Stimulated activated effector memory CD8-positive, alpha-beta T cell treated with anti-CD3 and anti-CD28 coated beads, Interleukin-12 subunit alpha, Interleukin-12 subunit beta, amount 100 ng/mL, for 72 hours (primary cell): ENCODE results near the gene ANTXR1.

ENCODE experiments used
- ATAC-seq: fragments of 150-1000 bp; cut with Tn5 transposase; 2 replicates; pipeline ENCODE4 v1.10.0; 2021
- DNase-seq, 2 donors: peaks; one replicate each; pipeline ENCODE4 v3.0.0; 2021 to 2022; ENCODE audit warnings: low spot score in 2 of 2
- H3K27ac Mint-ChIP-seq: one replicate; pipeline ENCODE4 v1.8.0; 2022; ENCODE audit warnings: mild to moderate bottlenecking, mixed read lengths
- H3K36me3 Mint-ChIP-seq: one replicate; pipeline ENCODE4 v1.8.0; 2022; ENCODE audit warnings: mild to moderate bottlenecking, mixed read lengths
- H3K4me1 Mint-ChIP-seq: one replicate; pipeline ENCODE4 v1.8.0; 2022; ENCODE audit warnings: mixed read lengths
- H3K4me3 Mint-ChIP-seq: one replicate; pipeline ENCODE4 v1.8.0; 2022; ENCODE audit warnings: mild to moderate bottlenecking, mixed read lengths
- H3K9me3 Mint-ChIP-seq: one replicate; pipeline ENCODE4 v1.8.0; 2022; ENCODE audit warnings: mixed read lengths

The ANTXR1 gene

DNA sequence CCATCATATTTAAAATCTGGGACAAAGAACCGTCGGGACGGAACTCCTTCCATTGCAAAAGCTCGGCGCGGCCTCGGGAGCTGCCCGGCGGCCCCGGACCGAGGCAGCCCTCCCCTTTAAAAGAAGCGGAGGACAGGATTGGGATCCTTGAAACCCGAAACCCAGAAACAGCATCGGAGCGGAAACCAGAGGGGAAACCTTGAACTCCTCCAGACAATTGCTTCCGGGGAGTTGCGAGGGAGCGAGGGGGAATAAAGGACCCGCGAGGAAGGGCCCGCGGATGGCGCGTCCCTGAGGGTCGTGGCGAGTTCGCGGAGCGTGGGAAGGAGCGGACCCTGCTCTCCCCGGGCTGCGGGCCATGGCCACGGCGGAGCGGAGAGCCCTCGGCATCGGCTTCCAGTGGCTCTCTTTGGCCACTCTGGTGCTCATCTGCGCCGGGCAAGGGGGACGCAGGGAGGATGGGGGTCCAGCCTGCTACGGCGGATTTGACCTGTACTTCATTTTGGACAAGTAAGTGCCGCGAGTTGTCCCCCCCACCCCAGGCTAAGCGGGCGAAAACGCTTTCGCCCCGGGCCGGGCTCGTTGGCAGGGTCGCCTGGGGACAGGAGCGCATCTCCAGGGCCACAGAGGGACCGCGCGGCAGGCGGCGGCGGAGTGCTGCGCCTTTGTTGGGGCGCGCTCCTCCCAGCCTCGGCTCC, at the start of gene ANTXR1:
Gene ANTXR1 (plus strand): TSS at position 38 of the 698 bp plus-strand sequence. CDS start 321 bp downstream, at position 359.
- DNase-seq: peak in 1 of 2 donors; percentile 58
- H3K9me3 Mint-ChIP-seq: no peaks in the 10 kb centered on the region
- H3K36me3 Mint-ChIP-seq: no peaks in the 10 kb centered on the region
- peak within 1 kb of the TSS; percentile 71 for H3K4me3 Mint-ChIP-seq
- peaks cover 19% of the 10 kb centered on the region for H3K4me1 Mint-ChIP-seq
- ATAC-seq: peak; percentile 64
- peak within 1 kb of the TSS; percentile 38 for H3K27ac Mint-ChIP-seq

DNA sequence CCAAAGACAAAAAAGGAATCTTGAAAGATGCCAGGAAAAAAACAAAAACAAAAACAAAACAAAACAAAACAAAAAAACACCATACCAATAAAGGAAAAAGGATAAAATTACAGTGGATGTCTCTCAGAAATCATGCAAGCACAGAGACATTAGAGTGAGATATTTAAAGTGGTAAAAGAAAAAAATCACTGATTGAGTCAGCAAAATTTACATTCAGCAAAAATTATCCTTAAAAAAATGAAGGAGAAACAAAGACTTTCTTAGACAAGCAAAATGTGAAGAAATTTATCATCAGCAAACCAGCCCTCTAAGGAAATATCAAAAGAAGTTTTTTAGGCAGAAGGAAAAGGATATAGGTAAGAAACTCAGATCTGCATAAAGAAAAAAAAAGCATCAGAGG, 48.7 kb upstream of the ANTXR1 start:
- no peaks in the 10 kb centered on the region for H3K36me3 Mint-ChIP-seq
- no peak overlapping the region for H3K4me3 Mint-ChIP-seq
- no peak overlapping the region for H3K27ac Mint-ChIP-seq
- no peak for DNase-seq
- H3K4me1 Mint-ChIP-seq: no peaks in the 10 kb centered on the region
- no peaks in the 10 kb centered on the region for H3K9me3 Mint-ChIP-seq
- no peak for ATAC-seq

DNA sequence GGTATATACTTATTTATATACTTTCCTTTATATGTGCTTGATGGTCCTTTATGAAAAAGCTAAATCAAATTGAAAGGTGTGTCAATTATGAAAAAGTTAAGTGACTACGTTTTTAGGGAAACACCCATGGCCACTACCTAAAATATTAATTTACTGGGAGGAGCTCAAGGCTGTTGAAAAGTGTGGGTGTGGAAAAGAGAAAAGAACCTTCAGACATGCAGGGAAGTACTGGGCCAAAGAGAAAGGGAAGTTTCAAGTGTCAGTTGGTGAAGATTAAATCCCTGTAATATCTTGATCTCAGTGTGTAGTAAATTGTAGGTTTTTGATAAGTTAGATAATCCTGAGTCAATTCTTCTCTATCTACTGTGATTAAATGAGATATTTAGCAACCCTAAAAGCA, 44.8 kb upstream of the ANTXR1 start:
- DNase-seq (no peak), ATAC-seq (no peak)
- H3K27ac Mint-ChIP-seq: no peak overlapping the region
- H3K4me1 Mint-ChIP-seq: no peaks in the 10 kb centered on the region
- no peak overlapping the region for H3K4me3 Mint-ChIP-seq
- no peaks in the 10 kb centered on the region for H3K36me3 Mint-ChIP-seq
- H3K9me3 Mint-ChIP-seq: no peaks in the 10 kb centered on the region

DNA sequence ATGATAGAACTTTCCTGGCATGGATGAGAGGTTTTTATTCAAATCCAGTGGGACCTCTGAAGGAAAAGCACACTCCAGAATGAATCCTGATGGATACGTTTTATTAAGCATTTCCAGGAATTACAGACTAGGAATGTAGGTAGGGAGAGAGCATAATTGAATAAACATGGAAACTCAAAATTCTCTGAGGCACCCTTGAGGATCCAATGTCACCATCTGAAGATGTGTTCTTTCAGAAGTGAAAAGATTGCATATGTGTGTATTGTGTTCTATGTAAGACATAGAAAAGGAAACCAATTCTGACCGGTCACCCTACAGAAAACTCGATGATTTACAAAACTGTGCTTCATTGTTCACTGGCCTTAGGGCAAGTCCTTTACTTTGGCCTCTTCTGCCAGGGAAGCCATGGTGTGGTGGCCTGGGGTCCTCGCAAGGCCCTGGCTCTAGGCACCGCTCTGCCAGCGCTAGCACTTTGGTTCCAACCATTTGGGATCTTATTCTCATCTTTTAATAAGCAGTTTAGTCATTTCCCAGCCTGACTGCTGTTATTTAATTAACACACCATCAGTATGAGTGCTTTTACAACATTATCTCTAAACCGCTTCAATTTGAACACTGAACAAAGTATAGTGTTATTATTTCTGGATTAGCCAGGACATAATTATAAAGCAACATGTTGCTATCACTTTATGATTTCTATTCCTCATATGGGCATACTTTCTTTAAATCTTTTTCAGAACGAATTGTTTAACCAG, 43.1 kb upstream of the ANTXR1 start:
- no peaks in the 10 kb centered on the region for H3K36me3 Mint-ChIP-seq
- H3K4me1 Mint-ChIP-seq: no peaks in the 10 kb centered on the region
- no peak overlapping the region for H3K27ac Mint-ChIP-seq
- ATAC-seq: no peak
- no peak overlapping the region for H3K4me3 Mint-ChIP-seq
- no peaks in the 10 kb centered on the region for H3K9me3 Mint-ChIP-seq
- DNase-seq: no peak

DNA sequence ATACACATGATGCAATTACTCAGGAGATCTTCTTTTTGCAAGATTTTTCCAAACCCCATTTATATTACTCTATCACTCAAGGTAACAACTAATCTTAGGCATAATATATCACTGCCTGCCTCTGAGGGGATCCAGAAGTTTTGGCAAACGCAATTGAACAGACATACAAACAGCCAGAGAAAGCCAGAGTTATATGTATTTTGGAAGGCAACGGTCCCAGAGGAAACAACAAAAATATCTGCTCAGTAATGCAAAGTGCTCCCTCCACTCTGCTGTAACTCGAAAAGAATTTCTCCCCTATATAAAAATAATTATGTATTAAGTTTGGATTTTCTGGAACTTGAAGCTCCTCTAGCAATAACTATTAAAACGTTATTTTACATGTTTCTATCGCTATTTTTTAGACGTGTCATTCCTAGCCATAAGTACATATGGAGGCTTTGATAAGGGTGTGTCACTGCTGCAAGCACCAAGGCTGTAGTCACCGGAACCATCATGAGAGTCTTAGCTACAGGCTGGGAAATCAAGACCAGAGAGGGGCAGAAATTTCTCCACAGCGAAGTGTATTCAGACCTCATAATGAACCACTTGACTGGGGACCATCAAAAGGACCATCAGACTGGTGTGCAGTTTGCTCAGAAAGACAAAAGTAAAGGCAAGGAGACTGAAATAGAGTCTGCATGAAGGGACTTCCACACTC, 42.3 kb upstream of the ANTXR1 start:
- ATAC-seq: no peak
- no peak overlapping the region for H3K27ac Mint-ChIP-seq
- no peak for DNase-seq
- no peak overlapping the region for H3K4me3 Mint-ChIP-seq
- no peaks in the 10 kb centered on the region for H3K36me3 Mint-ChIP-seq
- H3K9me3 Mint-ChIP-seq: no peaks in the 10 kb centered on the region
- H3K4me1 Mint-ChIP-seq: no peaks in the 10 kb centered on the region

DNA sequence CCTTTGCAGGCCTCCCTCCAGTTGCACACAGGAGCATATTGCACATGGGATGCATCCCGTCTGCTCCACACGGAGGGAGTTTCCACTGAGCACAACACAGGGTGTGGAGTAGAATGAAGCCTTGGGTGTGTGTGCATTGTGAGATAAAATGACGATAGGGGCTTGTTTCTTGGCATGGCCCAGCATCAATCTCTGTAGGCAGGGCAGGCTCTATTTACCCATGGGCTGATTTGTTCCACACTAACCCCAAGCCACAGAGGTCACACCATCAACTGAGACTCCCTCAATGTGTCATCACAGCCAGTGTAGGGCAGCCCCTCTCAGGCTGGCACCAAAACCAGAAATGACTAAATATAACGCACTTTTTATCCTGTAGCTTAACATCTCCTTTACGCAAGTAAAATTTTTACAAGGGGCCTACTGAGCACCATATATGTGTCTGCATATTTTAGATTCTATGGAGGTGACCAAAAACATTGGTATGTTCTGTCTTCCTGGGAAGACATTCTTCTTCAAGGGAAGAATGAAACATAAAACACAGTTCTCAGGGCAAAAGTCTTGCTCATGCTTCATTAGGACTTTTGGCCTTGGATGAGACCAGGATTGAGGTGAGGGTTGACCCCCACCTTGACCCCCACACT, 41.3 kb upstream of the ANTXR1 start:
- DNase-seq (peak; percentile 8 to 58), ATAC-seq (peak; percentile 100)
- H3K4me3 Mint-ChIP-seq: no peak overlapping the region
- no peak overlapping the region for H3K27ac Mint-ChIP-seq
- no peaks in the 10 kb centered on the region for H3K36me3 Mint-ChIP-seq
- no peaks in the 10 kb centered on the region for H3K4me1 Mint-ChIP-seq
- no peaks in the 10 kb centered on the region for H3K9me3 Mint-ChIP-seq

DNA sequence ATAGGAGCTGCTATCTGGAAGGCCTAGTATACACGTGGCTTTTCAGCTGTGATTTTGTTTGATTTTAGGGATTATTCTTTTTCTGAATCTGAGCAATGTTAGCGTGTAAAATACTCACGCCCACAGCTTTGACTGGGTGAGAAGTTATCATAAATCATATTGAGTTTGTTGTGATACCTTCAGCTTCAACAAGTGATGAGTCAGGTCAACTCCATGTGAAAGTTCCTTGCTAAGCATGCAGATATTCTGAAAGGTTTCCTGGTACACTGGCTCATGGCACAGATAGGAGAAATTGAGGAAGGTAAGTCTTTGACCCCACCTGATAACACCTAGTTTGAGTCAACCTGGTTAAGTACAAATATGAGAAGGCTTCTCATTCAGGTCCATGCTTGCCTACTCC, 38.7 kb upstream of the ANTXR1 start, which contains the start of gene GKN1:
Gene GKN1 (plus strand): TSS at position 386 of the 400 bp plus-strand sequence. CDS start 42 bp downstream, outside the sequence.
- no peak for DNase-seq
- ATAC-seq: no peak
- no peaks in the 10 kb centered on the region for H3K4me1 Mint-ChIP-seq
- H3K9me3 Mint-ChIP-seq: no peaks in the 10 kb centered on the region
- H3K36me3 Mint-ChIP-seq: no peaks in the 10 kb centered on the region
- no peak within 1 kb of the TSS for H3K4me3 Mint-ChIP-seq
- H3K27ac Mint-ChIP-seq: no peak within 1 kb of the TSS

DNA sequence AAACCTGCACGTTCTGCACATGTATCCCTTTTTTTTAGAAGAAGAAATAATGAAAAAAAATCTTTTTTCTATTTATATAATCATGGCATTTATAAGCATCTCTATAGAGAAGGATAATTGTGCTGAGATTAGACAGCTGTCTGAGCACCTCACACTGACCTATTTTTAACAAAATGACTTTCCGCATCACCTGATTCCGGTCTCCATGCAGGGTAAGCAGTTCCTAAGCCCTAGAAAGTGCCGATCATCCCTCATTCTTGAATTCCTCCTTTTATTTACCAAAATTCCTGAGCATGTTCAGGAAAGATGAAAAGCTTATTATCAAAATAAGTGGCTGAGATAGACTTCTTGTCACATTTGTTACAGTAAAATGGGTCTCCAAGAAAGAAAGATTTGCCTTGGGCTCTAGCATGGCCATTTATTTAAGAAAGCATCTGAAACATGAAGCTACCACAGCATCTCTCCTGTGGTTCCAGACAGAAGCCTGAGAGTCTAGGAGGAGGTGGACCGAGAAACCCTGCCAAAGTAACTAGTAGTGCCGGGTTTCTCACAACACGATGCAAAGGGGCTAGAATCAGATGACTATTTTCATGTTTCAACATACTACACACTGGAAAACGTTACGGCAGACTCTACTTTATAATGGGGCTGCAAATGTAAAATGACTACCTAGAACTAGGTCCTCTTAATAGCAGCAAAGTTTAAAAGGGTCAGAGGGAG, 37.9 kb upstream of the ANTXR1 start:
- Mint-ChIP-seq H3K36me3 (no peaks in the 10 kb centered on the region), H3K9me3 (no peaks in the 10 kb centered on the region), H3K27ac (no peak overlapping the region), H3K4me3 (no peak overlapping the region), H3K4me1 (no peaks in the 10 kb centered on the region)
- ATAC-seq (no peak), DNase-seq (no peak)

DNA sequence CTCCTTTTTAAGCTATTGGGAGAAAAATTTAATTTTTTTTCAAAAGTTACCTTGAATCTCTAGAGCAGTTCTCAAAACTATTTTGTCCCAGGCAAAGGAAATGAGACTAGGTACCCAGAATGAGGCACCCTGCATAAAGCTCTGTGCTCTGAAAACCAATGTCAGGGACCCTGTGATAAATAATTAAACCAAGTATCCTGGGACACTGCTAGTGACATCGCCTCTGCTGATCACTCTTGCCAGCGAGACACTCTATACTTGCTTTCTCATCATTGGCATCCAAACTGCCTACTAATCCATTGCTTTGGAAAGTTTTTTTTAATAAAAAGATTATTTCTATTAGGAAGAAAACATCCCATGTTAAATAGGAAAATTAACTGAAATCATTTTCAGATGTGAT, 37.1 kb upstream of the ANTXR1 start:
- ATAC-seq: no peak
- H3K36me3 Mint-ChIP-seq: no peaks in the 10 kb centered on the region
- DNase-seq: no peak
- H3K27ac Mint-ChIP-seq: no peak overlapping the region
- no peaks in the 10 kb centered on the region for H3K9me3 Mint-ChIP-seq
- H3K4me1 Mint-ChIP-seq: no peaks in the 10 kb centered on the region
- H3K4me3 Mint-ChIP-seq: no peak overlapping the region

DNA sequence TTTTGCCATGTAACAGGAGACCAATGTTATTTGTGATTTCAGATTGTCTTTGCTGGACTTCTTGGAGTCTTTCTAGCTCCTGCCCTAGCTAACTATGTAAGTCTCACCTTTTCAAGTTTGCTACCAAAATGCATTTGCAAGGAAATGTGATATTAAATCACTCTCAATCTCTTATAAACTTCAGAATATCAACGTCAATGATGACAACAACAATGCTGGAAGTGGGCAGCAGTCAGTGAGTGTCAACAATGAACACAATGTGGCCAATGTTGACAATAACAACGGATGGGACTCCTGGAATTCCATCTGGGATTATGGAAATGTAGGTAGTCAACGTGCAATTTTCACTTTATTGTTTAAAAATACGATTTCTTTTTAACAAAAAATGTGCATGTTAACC, 35.5 kb upstream of the ANTXR1 start:
- Mint-ChIP-seq H3K4me1 (no peaks in the 10 kb centered on the region), H3K4me3 (no peak overlapping the region), H3K36me3 (no peaks in the 10 kb centered on the region)

DNA sequence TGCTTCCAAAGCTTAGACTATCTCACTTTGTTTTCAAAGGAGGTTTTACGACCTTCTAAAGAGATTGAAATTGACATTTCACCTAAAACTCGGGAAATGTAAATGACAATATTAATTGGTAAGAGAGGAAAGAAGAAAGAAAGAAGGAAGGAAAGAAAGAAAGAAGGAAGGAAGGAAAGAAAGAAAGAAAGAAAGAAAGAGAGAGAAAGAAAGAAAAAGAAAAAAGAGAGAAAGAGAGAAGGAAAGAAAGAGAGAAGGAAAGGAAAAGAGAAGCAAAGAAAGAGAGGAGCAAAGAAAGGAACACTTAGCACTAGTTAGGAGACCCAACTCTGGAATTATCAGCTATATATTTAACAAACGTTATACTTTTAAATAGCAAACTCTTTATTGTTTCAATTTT, 34.9 kb upstream of the ANTXR1 start:
- no peaks in the 10 kb centered on the region for H3K4me1 Mint-ChIP-seq
- no peaks in the 10 kb centered on the region for H3K9me3 Mint-ChIP-seq

More for the DNA sequence above, 35.5 kb upstream of the ANTXR1 start:
- Mint-ChIP-seq H3K9me3 (no peaks in the 10 kb centered on the region), H3K27ac (no peak overlapping the region)
- DNase-seq: no peak
- no peak for ATAC-seq

DNA sequence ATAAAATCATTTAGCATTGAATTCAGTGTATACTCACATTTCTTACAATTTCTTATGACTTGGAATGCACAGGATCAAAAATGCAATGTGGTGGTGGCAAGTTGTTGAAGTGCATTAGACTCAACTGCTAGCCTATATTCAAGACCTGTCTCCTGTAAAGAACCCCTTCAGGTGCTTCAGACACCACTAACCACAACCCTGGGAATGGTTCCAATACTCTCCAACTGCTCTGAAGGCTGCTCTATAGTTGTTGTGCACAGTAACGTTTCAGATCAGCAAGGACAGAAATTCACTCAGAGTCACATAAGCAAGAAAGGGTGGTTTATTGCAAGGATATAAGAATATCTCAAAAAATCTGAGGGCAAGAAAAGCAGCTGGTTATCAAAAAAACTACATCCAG, 32.0 kb upstream of the ANTXR1 start:
- Mint-ChIP-seq H3K9me3 (no peaks in the 10 kb centered on the region), H3K36me3 (no peaks in the 10 kb centered on the region), H3K4me1 (no peaks in the 10 kb centered on the region), H3K27ac (no peak overlapping the region), H3K4me3 (no peak overlapping the region)
- DNase-seq (no peak), ATAC-seq (no peak)

More for the DNA sequence above, 34.9 kb upstream of the ANTXR1 start:
- no peak for ATAC-seq
- no peak overlapping the region for H3K27ac Mint-ChIP-seq
- no peak for DNase-seq
- H3K36me3 Mint-ChIP-seq: no peaks in the 10 kb centered on the region
- no peak overlapping the region for H3K4me3 Mint-ChIP-seq

DNA sequence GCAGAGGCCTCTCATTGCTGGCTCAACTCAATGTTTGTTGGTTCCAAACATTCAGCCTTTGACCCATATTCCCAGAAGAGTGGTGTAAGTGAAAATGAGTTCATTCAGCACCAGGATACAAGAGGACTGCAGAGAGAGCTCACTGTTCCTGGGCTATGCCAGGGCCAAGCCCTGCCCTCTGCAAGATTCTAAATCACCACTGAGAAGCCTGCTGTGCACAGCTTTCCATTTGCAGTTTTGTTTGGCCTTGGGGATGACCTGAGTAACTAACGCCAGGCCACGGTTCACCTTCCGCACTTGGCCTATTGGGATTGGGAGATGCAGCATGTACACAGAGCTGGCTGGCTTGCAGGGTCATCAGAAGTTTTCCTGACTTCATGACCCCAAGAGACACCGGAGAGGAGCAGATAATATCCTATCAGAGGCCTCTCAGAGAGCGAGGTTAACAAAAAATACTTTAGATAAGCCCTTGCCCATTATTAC, 25.9 kb upstream of the ANTXR1 start:
- ATAC-seq (no peak), DNase-seq (no peak)
- H3K27ac Mint-ChIP-seq: no peak overlapping the region
- H3K4me1 Mint-ChIP-seq: no peaks in the 10 kb centered on the region
- H3K36me3 Mint-ChIP-seq: no peaks in the 10 kb centered on the region
- no peak overlapping the region for H3K4me3 Mint-ChIP-seq
- H3K9me3 Mint-ChIP-seq: no peaks in the 10 kb centered on the region

DNA sequence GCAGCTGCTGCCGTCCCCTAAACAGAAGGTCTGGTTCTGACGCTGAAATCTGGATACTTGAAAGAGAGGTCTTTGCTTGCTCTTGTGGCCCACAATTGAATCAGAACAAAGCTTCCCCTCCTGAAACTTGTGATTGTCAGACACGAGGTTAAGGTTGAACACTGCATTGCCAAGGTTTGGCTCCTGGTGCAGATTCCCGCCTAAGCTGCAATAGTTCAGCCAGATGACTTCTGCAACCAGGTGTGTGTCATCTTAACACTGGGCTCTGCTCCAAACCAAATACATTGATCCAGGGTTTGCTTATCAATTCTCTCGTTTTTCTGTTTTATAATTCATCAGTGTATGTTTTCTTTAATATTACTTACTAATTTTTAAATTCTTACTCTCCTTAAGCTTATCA, 23.9 kb upstream of the ANTXR1 start:
- no peaks in the 10 kb centered on the region for H3K36me3 Mint-ChIP-seq
- no peaks in the 10 kb centered on the region for H3K4me1 Mint-ChIP-seq
- H3K27ac Mint-ChIP-seq: no peak overlapping the region
- ATAC-seq: no peak
- DNase-seq: no peak
- H3K9me3 Mint-ChIP-seq: no peaks in the 10 kb centered on the region
- H3K4me3 Mint-ChIP-seq: no peak overlapping the region

DNA sequence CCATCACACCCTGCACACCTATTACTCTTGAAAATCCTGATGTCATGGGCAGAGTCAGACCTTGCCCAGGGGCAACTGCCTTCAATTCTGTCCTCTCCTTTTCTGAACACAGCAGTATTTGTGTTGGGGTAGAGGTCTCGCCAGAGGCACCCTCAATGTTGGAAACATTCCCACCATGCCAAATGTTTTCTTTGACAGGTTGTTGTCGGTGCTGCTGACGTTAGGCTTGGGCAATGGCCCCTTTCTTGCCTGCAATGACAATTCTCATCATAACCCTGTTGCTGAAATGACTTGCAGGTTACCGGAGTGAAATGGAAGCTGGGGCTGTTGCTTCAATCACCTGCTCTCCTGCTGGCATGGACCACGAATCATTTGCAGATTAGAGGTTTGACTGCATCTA, 20.6 kb upstream of the ANTXR1 start:
- ATAC-seq (no peak), DNase-seq (no peak)
- Mint-ChIP-seq H3K4me1 (no peaks in the 10 kb centered on the region), H3K27ac (no peak overlapping the region), H3K36me3 (no peaks in the 10 kb centered on the region), H3K9me3 (no peaks in the 10 kb centered on the region), H3K4me3 (no peak overlapping the region)
